Erythroblast (primary cell): ENCODE results near the gene SOX11.

Experiments
- GATA1 ChIP-seq: IDR thresholded peaks from 2 replicates; pipeline ENCODE4 v1.6.1; 2011; ENCODE audit warnings: low read depth, mild to moderate bottlenecking, control low read depth, low read length, moderate library complexity
- POLR2A ChIP-seq: IDR thresholded peaks from 2 replicates; pipeline ENCODE4 v1.6.1; 2011; ENCODE audit warnings: mild to moderate bottlenecking, low read length

DNA sequence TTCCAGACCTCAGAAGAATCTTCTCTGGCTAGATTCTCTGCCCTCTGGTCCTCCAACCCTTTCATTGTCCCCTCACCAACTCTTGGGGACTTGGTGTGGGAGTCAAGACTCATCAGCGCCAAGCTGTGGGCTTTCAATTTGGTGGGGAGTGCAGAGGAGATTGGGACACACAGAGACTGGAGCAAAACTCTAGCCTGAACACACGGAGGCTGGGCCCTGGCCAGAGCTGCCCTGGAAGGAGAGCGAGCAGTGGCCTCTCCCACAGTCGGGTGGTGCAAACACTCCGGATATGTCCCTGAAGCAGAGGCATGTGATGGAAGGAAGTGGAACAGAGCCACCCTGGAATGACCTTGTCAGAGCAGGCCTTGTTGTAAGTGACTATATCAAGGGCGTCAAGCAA is 8.7 kb upstream of the SOX11 start:
- TF ChIP-seq POLR2A (no peak), GATA1 (no peak)
